Omental fat pad (tissue), 4 donors: Measurements from ENCODE around the gene CLDN6. TPM values are rescaled to one million over a fixed set of nuclear protein-coding genes. Genes with fewer than 3 reads are reported as not detected.

ENCODE experiments used
- ATAC-seq: fragments of 150-250 bp; one replicate; pipeline ENCODE4 v1.9.1; 2016; ENCODE audit warnings: mild to moderate bottlenecking, moderate library complexity; ENCODE audit not compliant: low FRiP score
- DNase-seq: peaks from one replicate; pipeline ENCODE4 v3.0.0-alpha.2; 2019; ENCODE audit warnings: low spot score
- CTCF ChIP-seq, 3 donors: fragments of 450-650 bp; IDR thresholded peaks; one replicate each; pipeline ENCODE4 v1.5.1; 2016 to 2017; ENCODE audit warnings: antibody characterized with exemption in 3 of 3, mild to moderate bottlenecking in 3 of 3, moderate library complexity in 2 of 3
- total RNA-seq, 4 donors: library from RNA; depleted of rRNA; stranded (reverse); fragments of >200 nt; gene quantifications; one replicate each; pipeline ENCODE4 v1.1.0, GENCODE V29; 2016

The CLDN6 gene
- total RNA-seq, 4 donors from 2014 or later, result not detected

GRCh38 chr16:3003582-3004270 is 14.3 kb downstream of the CLDN6 start:
- peak in 1 of 3 donors; percentile 4 for TF ChIP-seq CTCF (IDR thresholded peaks at IDR 0.05)
- ATAC-seq (peak; percentile 99), DNase-seq (peak; percentile 78)

- no peak for TF ChIP-seq CTCF (IDR thresholded peaks at IDR 0.05)
- DNase-seq (no peak), ATAC-seq (no peak)
Observed at GRCh38 chr16:3001316-3001715, 16.7 kb downstream of the CLDN6 start.

- ATAC-seq (no peak), DNase-seq (no peak)
- TF ChIP-seq CTCF (IDR thresholded peaks at IDR 0.05), result no peak
Observed at GRCh38 chr16:3000540-3000939, 17.4 kb downstream of the CLDN6 start.

- ATAC-seq (no peak), DNase-seq (no peak)
- TF ChIP-seq CTCF (IDR thresholded peaks at IDR 0.05), result no peak
Observed at GRCh38 chr16:2999929-3000328, 18.1 kb downstream of the CLDN6 start.

GRCh38 chr16:2996298-2996697 is 21.7 kb downstream of the CLDN6 start:
- no peak for TF ChIP-seq CTCF (IDR thresholded peaks at IDR 0.05)

GRCh38 chr16:2992383-2993081 is 25.5 kb downstream of the CLDN6 start:
- DNase-seq (no peak), ATAC-seq (no peak)
- no peak for TF ChIP-seq CTCF (IDR thresholded peaks at IDR 0.05)

More at GRCh38 chr16:2996298-2996697, 21.7 kb downstream of the CLDN6 start:
- DNase-seq, result no peak
- ATAC-seq, result no peak
